ENCODE measurements around the gene ZNF511. TPM values are rescaled to one million over a fixed set of nuclear protein-coding genes. Genes with fewer than 3 reads are reported as not detected.

The ZNF511 gene
- total RNA-seq, 1 experiment from 2014 or later, result 89.4 TPM

DNA sequence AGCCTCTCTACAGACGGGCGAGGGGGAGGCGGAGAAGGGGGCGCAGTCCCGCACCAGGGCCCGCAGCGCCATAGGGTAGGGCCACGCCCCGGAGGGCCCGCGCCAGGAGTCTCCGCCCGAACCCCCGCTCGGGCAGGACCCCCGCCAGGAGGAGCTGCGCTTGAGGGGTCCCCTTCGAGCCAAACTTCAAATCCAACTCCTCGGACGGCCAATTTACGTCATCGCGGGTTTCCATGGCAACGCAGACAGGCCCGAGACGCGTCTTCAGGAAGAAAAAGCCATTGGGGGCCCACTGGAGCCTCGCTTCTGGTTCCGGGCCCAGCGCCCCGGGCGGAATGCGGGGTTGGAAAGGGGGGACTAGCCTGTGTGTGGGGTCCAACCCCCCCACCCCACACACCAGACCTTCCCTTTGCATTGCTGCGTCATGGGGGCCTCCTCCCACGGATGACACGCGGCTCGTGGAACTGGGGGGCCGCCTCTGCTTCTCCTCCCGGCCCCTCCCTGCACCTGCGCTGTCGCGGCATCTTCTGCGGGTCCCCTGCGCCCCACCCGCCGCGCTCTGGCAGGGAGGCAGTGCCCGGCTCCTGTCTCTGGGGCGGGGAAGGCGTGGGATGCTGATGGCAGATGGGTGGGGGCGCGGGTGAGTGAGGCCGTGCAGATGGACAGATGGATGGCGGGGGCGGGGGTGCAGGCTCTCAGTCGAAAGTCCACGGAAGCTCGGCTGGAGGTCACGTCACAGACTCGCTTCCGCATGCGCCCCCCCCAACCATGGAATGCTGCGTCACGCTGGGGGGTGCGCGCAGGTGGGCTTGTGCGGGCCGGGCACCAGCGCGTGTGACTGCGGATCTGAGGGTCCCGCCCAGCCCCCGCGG is 26.8 kb downstream of the ZNF511 start:
- peaks cover 44% of the 10 kb centered on the region for H3K27me3 ChIP-seq (ENCODE audit: insufficient read depth, low read length)
- H3K27ac ChIP-seq (ENCODE audit: insufficient read length, low read depth, low read length), result no peak overlapping the region
- peak; percentile 65 for DNase-seq
- H2BK20ac ChIP-seq (ENCODE audit: low read depth, low read length, poor library complexity, severe bottlenecking), result no peak overlapping the region
- no peak overlapping the region for H3K14ac ChIP-seq (ENCODE audit: insufficient read depth, low read length)
- H3K4me1 ChIP-seq (ENCODE audit: insufficient read depth, low read length), result no peaks in the 10 kb centered on the region
- H3K9me3 ChIP-seq (ENCODE audit: control insufficient read depth, low read depth, low read length), result no peaks in the 10 kb centered on the region
- H3K23ac ChIP-seq (ENCODE audit: insufficient read length, low read depth, low read length), result no peak overlapping the region
- Mint-ChIP-seq H3K4me3 (peak overlapping the region; percentile 36 to 67; a peak in 4 of 5 replicates), H3K27ac (no peak overlapping the region), H3K4me1 (peaks cover 0 to 2% of the 10 kb centered on the region in 2 experiments; a peak in 1 of 4 replicates), H3K9me3 (peaks cover 13% of the 10 kb centered on the region in 2 experiments), H3K36me3 (ENCODE audit: insufficient read depth in 1 of 3, low read depth in 3 of 3) (no peaks in the 10 kb centered on the region), H3K27me3 (ENCODE audit: low read depth) (peaks cover 47% of the 10 kb centered on the region)
- no peak overlapping the region for H3K4ac ChIP-seq (ENCODE audit: low read depth, low read length)
- peak overlapping the region; percentile 52 for H3K18ac ChIP-seq (ENCODE audit: insufficient read length, low read depth, low read length)
- H3K56ac ChIP-seq (ENCODE audit: insufficient read length, low read depth, low read length), result no peak overlapping the region
- no peak overlapping the region for H2BK120ac ChIP-seq (ENCODE audit: low read depth, low read length, poor library complexity, severe bottlenecking)
- no peak overlapping the region for H2BK15ac ChIP-seq (ENCODE audit: low read depth, low read length)
- peak overlapping the region; percentile 20 for H3K4me2 ChIP-seq (ENCODE audit: insufficient read depth, insufficient read length, low read length)
- no peak overlapping the region for H4K91ac ChIP-seq (ENCODE audit: insufficient read length, low read depth, low read length)
- H3T11ph ChIP-seq (ENCODE audit: low read length), result no peak overlapping the region
- peaks cover 9% of the 10 kb centered on the region for H3K23me2 ChIP-seq (ENCODE audit: insufficient read length, low read depth, low read length, poor library complexity, severe bottlenecking)
- no peaks in the 10 kb centered on the region for H4K20me1 ChIP-seq (ENCODE audit: control insufficient read depth, insufficient read depth, insufficient read length)
- H2AK5ac ChIP-seq (ENCODE audit: insufficient read length, low read length), result no peak overlapping the region
- H3K79me1 ChIP-seq (ENCODE audit: insufficient read depth, low read depth, low read length, poor library complexity, severe bottlenecking), result no peaks in the 10 kb centered on the region
- TF ChIP-seq, protein P1, sequence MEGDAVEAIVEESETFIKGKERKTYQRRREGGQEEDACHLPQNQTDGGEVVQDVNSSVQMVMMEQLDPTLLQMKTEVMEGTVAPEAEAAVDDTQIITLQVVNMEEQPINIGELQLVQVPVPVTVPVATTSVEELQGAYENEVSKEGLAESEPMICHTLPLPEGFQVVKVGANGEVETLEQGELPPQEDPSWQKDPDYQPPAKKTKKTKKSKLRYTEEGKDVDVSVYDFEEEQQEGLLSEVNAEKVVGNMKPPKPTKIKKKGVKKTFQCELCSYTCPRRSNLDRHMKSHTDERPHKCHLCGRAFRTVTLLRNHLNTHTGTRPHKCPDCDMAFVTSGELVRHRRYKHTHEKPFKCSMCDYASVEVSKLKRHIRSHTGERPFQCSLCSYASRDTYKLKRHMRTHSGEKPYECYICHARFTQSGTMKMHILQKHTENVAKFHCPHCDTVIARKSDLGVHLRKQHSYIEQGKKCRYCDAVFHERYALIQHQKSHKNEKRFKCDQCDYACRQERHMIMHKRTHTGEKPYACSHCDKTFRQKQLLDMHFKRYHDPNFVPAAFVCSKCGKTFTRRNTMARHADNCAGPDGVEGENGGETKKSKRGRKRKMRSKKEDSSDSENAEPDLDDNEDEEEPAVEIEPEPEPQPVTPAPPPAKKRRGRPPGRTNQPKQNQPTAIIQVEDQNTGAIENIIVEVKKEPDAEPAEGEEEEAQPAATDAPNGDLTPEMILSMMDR (conservative IDR thresholded peaks at IDR 0.05), result no peak
- WGBS (ENCODE audit: extremely low coverage, insufficient read length, low lambda C conversion rate), result no CpG with 5 or more reads among the region's 75 CpGs
- H3K9ac ChIP-seq (ENCODE audit: extremely low read depth, insufficient read length, low read length), result no peak overlapping the region
- no peaks in the 10 kb centered on the region for H3K79me2 ChIP-seq (ENCODE audit: insufficient read depth, low read length)
- H2AFZ ChIP-seq (ENCODE audit: low read length), result no peak overlapping the region
- H4K5ac ChIP-seq (ENCODE audit: insufficient read length, low read depth, low read length), result no peak overlapping the region
- no peak overlapping the region for H2BK12ac ChIP-seq (ENCODE audit: insufficient read length, low read depth, low read length)
- no peak overlapping the region for H4K8ac ChIP-seq (replicated peaks; ENCODE audit: insufficient read length, low read depth, low read length)
- no peak overlapping the region for H2BK5ac ChIP-seq (ENCODE audit: insufficient read length, low read length)
